PFSK-1 (cell line): ENCODE measurements around the gene ENO2.

Experiments used
- FOXP2 ChIP-seq: optimal IDR thresholded peaks from 2 replicates; pipeline ENCODE3; 2011; ENCODE audit warnings: borderline replicate concordance, control low read depth, inconsistent platforms; ENCODE audit not compliant: insufficient read depth; ENCODE audit errors: extremely low read length, extremely low read depth
- POLR2AphosphoS5 ChIP-seq: IDR thresholded peaks from 2 replicates; pipeline ENCODE4 v1.6.1; 2012; ENCODE audit warnings: low read depth, mild to moderate bottlenecking, control low read depth, low read length, moderate library complexity
- REST ChIP-seq, 2 experiments: IDR thresholded peaks; 2 replicates each; pipeline versions ENCODE4 v1.6.1 to v1.8.0; 2011 to 2012; ENCODE audit warnings: low read depth in 2 of 2, low read length in 2 of 2, control low read depth in 1 of 2, inconsistent platforms in 1 of 2, mild to moderate bottlenecking in 1 of 2, moderate library complexity in 1 of 2; ENCODE audit not compliant: insufficient read depth in 1 of 2
- SIN3A ChIP-seq: IDR thresholded peaks from 2 replicates; pipeline ENCODE4 v1.6.1; 2012; ENCODE audit warnings: mild to moderate bottlenecking, low read length, moderate library complexity, borderline replicate concordance; ENCODE audit not compliant: insufficient read depth
- TAF1 ChIP-seq: IDR thresholded peaks from 2 replicates; pipeline ENCODE4 v1.6.1; 2012; ENCODE audit warnings: low read length, control low read depth, borderline replicate concordance; ENCODE audit not compliant: insufficient read depth

Gene ENO2

GRCh38 chr12:6890789-6891645 is 23.4 kb upstream of the ENO2 start:
- TF ChIP-seq POLR2AphosphoS5 (peak; percentile 94), FOXP2 (peak; percentile 99), SIN3A (no peak), REST (IDR thresholded peaks at IDR 0.05; ENCODE audit: insufficient read depth in 1 of 2, low read depth in 2 of 2, low read length in 2 of 2) (peak in 1 of 2 experiments; percentile 32; a peak in 1 of 4 replicates), TAF1 (peak; percentile 100)

GRCh38 chr12:6891646-6892001 is 22.8 kb upstream of the ENO2 start:
- TF ChIP-seq REST (IDR thresholded peaks at IDR 0.05; ENCODE audit: insufficient read depth in 1 of 2, low read depth in 2 of 2, low read length in 2 of 2): no peak
- no peak for TF ChIP-seq FOXP2
- TF ChIP-seq SIN3A: no peak
- TF ChIP-seq TAF1: no peak
- no peak for TF ChIP-seq POLR2AphosphoS5

- TF ChIP-seq REST (IDR thresholded peaks at IDR 0.05; ENCODE audit: insufficient read depth in 1 of 2, low read depth in 2 of 2, low read length in 2 of 2) (no peak), SIN3A (no peak), POLR2AphosphoS5 (no peak), FOXP2 (no peak), TAF1 (no peak)
These were observed 20.1 kb upstream of the ENO2 start for GRCh38 chr12:6894321-6894720.

DNA sequence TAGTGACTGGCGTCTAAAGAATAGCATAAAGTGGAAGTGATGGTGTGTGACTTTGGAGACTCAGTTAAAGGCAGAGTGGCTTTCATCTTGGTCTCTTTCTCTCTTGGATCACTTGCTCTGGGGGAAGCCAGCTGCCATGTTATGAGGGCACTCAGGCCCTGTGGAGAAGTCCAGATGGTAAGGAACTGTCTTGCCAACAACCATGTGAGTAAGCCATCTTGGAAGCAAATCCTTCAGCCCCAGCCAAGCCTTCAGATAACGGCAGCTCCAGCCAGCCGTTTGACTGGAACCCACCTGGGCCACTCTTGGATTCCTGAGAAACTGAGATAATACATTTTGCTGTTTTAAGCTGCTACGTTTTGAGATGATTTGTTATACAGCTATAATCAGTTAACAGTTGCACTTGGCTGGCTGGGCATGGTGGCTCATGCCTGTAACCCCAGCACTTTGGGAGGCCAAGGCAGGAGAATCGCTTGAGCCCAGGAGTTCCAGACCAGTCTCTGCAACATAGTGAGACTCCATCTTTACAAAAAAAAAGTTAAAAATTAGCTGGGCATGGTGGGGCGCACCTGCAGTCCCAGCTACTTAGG is 17.4 kb upstream of the ENO2 start:
- no peak for TF ChIP-seq SIN3A
- TF ChIP-seq POLR2AphosphoS5: no peak
- no peak for TF ChIP-seq TAF1
- TF ChIP-seq FOXP2: no peak

- TF ChIP-seq REST (IDR thresholded peaks at IDR 0.05; ENCODE audit: insufficient read depth in 1 of 2, low read depth in 2 of 2, low read length in 2 of 2) (no peak), TAF1 (no peak)
These were observed 15.0 kb upstream of the ENO2 start for GRCh38 chr12:6899427-6899826.
